Glomerular visceral epithelial cell (primary cell): ENCODE data around the gene NR3C2.
"Not testable (repeated sequence)": the region's sequence is repeated elsewhere in the genome, so short reads cannot be mapped to it uniquely, and the experiment has no call there.

ENCODE experiments used
- DNase-seq: peaks from one replicate; pipeline ENCODE4 v3.0.0-alpha.2; 2016; ENCODE audit errors: extremely low spot score

NR3C2 gene

GRCh38 chr4:148222991-148223660 lies 219.1 kb downstream of the NR3C2 start:
- DNase-seq, result no peak

- DNase-seq, result peak; percentile 47
Observed at GRCh38 chr4:148216866-148217814, 225.1 kb downstream of the NR3C2 start.

- DNase-seq, result no peak
Observed at GRCh38 chr4:148216321-148216720, 225.9 kb downstream of the NR3C2 start.

GRCh38 chr4:148215202-148215601 lies 227.0 kb downstream of the NR3C2 start:
- no peak for DNase-seq

- DNase-seq, result no peak
Observed at GRCh38 chr4:148214529-148215166, 227.6 kb downstream of the NR3C2 start.

- DNase-seq, result no peak
Observed at GRCh38 chr4:148211533-148211932, 230.7 kb downstream of the NR3C2 start.

- no peak for DNase-seq
Observed at GRCh38 chr4:148210661-148211060, 231.6 kb downstream of the NR3C2 start.

GRCh38 chr4:148207068-148207467 lies 235.1 kb downstream of the NR3C2 start:
- DNase-seq, result no peak

GRCh38 chr4:148205476-148205875 lies 236.7 kb downstream of the NR3C2 start:
- no peak for DNase-seq

- DNase-seq, result no peak
Observed at GRCh38 chr4:148204892-148205291, 237.3 kb downstream of the NR3C2 start.

GRCh38 chr4:148204171-148204570 lies 238.0 kb downstream of the NR3C2 start:
- no peak for DNase-seq

- no peak for DNase-seq
Observed at GRCh38 chr4:148203056-148203898, 238.9 kb downstream of the NR3C2 start.

GRCh38 chr4:148200960-148201359 lies 241.3 kb downstream of the NR3C2 start:
- no peak for DNase-seq

- peak; percentile 9 for DNase-seq
Observed at GRCh38 chr4:148196164-148196563, 246.1 kb downstream of the NR3C2 start.

- no peak for DNase-seq
Observed at GRCh38 chr4:148192526-148192925, 249.7 kb downstream of the NR3C2 start.

GRCh38 chr4:148187454-148188222 lies 254.6 kb downstream of the NR3C2 start:
- not testable (repeated sequence) for DNase-seq

- no peak for DNase-seq
Observed at GRCh38 chr4:148184922-148185321, 257.3 kb downstream of the NR3C2 start.

GRCh38 chr4:148182230-148182911 lies 259.8 kb downstream of the NR3C2 start:
- DNase-seq, result no peak

GRCh38 chr4:148173397-148174017 lies 268.7 kb downstream of the NR3C2 start:
- no peak for DNase-seq

GRCh38 chr4:148171596-148171995 lies 270.6 kb downstream of the NR3C2 start:
- no peak for DNase-seq
